ENCODE measurements around the gene CLIC1. TPM values are rescaled to one million over a fixed set of nuclear protein-coding genes. Genes with fewer than 3 reads are reported as not detected.

The CLIC1 gene
- total RNA-seq, 1 experiment from 2014 or later: 432 TPM

DNA sequence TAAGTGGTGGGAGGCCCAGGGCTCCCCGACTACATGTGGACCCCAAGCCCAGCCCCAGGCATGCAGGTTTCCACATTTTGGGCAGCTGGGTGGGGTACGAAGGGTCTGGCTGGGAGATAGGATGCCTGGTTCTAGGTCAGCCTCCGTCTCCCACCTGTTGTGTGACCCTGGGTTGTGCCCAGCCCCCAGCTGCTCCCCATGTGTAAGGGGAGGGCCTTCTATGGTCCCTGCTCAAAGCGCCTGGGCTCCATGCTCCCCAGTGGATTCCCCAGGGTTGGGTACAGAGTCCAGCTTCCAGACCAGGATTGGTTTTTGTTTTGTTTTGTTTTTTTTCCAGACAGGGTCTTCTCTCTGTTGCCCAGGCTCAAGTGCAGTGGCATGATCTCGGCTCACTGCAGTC lies 41.9 kb upstream of the CLIC1 start:
- Histone ChIP-seq H3K79me2 (ENCODE audit: insufficient read depth, low read length) (no peaks in the 10 kb centered on the region), H3K27ac (ENCODE audit: low read depth, low read length) (peak overlapping the region; percentile 79), H3K4me2 (ENCODE audit: low read length) (peak overlapping the region; percentile 79; the same call in 1 of the 2 replicates), H3K36me3 (ENCODE audit: control insufficient read depth in 1 of 2, insufficient read depth in 2 of 2, low read length in 2 of 2) (peaks cover 12 to 38% of the 10 kb centered on the region in 2 experiments), H3K9me2 (ENCODE audit: insufficient read depth) (no peaks in the 10 kb centered on the region), H3K9ac (ENCODE audit: low read length) (no peak overlapping the region), H2AFZ (ENCODE audit: low read depth, low read length, poor library complexity, severe bottlenecking) (no peak overlapping the region), H3K9me3 (ENCODE audit: control insufficient read depth in 1 of 2, insufficient read depth in 1 of 2, low read depth in 1 of 2, low read length in 2 of 2) (no peaks in the 10 kb centered on the region), H4K20me1 (ENCODE audit: insufficient read depth) (no peaks in the 10 kb centered on the region), H3K27me3 (ENCODE audit: insufficient read depth, low read length) (no peaks in the 10 kb centered on the region), H3K4me1 (ENCODE audit: control insufficient read depth in 1 of 2, insufficient read depth in 2 of 2, low read length in 2 of 2) (peaks cover 34 to 47% of the 10 kb centered on the region in 2 experiments), H3K4me3 (replicated peaks in 1 of 2; ENCODE audit: low read depth in 1 of 2, low read length in 2 of 2) (no peak overlapping the region)
- ChIA-PET CTCF (no interaction called here), RAD21 (ENCODE audit: low non-redundant PET in 1 of 2, low total read pairs in 2 of 2, uncharacterized antibody in 2 of 2, unreplicated experiment in 2 of 2) (no interaction called here), POLR2A (interaction anchor here (1.0 to 2.0 kb wide), 4 partner anchors 8 to 49 kb away, joined by 3 to 16 read pairs (median 4); partner anchors contain the start of genes HSPA1B and LSM2)
- no peak for TF ChIP-seq CEBPB (IDR thresholded peaks at IDR 0.05; ENCODE audit: low read depth)
- no peak for TF ChIP-seq YY1 (IDR thresholded peaks at IDR 0.05; ENCODE audit: extremely low read depth, insufficient replicate concordance, low read depth, low read length)
- TF ChIP-seq POLR2A (IDR thresholded peaks at IDR 0.05; ENCODE audit: borderline replicate concordance, extremely low read depth, insufficient read depth, insufficient read length): no peak
- no peak for TF ChIP-seq SP1 (IDR thresholded peaks at IDR 0.05; ENCODE audit: low read depth)
- no peak for TF ChIP-seq FOSL1 (IDR thresholded peaks at IDR 0.05; ENCODE audit: low read depth)
- TF ChIP-seq EGR1 (IDR thresholded peaks at IDR 0.05; ENCODE audit: low read depth): no peak
- no peak for TF ChIP-seq CBX3 (IDR thresholded peaks at IDR 0.05; ENCODE audit: low read depth)
- no peak for TF ChIP-seq REST (IDR thresholded peaks at IDR 0.05; ENCODE audit: low read depth)
- intact Hi-C loops (cut with micrococcal nuclease): no loop called here
- BruUV-seq (replicated peaks): no TSS peak
- DNase-seq (ENCODE audit: low read depth, low spot score): no peak
- no peak for ATAC-seq

Measured in HCT116 (cell line).